C4-2B (cell line): ENCODE results near the gene PDK1.

Experiments used
- ZFX ChIP-seq: fragments of 450-650 bp; IDR thresholded peaks from 2 replicates; pipeline ENCODE4 v1.6.1; 2017
- TF ChIP-seq, protein P1 (sequence below): fragments of 450-650 bp; conservative IDR thresholded peaks from 2 replicates; pipeline ENCODE4 v1.5.1; 2017; ENCODE audit warnings: mild to moderate bottlenecking

DNA sequence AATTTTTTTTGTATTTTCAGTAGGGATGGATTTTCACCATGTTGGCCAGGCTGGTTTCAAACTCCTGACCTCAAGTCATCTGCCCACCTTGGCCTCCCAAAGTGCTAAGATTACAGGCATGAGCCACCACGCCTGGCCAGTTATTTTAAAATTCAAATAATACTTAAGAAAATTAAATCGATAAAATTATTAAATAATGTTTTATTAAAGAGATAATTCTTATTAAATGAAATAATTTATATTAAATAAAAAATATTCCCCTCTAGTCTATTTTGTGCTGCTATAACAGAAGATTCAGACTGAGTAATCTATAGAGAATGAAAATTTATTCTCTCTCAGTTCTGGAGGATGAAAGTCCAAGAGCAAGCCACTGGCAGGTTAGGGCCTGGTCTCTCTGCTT, 61.2 kb downstream of the PDK1 start:
- TF ChIP-seq, protein P1, sequence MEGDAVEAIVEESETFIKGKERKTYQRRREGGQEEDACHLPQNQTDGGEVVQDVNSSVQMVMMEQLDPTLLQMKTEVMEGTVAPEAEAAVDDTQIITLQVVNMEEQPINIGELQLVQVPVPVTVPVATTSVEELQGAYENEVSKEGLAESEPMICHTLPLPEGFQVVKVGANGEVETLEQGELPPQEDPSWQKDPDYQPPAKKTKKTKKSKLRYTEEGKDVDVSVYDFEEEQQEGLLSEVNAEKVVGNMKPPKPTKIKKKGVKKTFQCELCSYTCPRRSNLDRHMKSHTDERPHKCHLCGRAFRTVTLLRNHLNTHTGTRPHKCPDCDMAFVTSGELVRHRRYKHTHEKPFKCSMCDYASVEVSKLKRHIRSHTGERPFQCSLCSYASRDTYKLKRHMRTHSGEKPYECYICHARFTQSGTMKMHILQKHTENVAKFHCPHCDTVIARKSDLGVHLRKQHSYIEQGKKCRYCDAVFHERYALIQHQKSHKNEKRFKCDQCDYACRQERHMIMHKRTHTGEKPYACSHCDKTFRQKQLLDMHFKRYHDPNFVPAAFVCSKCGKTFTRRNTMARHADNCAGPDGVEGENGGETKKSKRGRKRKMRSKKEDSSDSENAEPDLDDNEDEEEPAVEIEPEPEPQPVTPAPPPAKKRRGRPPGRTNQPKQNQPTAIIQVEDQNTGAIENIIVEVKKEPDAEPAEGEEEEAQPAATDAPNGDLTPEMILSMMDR, result no peak
- no peak for TF ChIP-seq ZFX
